ENCODE data around the gene CIB2.

The CIB2 gene

DNA sequence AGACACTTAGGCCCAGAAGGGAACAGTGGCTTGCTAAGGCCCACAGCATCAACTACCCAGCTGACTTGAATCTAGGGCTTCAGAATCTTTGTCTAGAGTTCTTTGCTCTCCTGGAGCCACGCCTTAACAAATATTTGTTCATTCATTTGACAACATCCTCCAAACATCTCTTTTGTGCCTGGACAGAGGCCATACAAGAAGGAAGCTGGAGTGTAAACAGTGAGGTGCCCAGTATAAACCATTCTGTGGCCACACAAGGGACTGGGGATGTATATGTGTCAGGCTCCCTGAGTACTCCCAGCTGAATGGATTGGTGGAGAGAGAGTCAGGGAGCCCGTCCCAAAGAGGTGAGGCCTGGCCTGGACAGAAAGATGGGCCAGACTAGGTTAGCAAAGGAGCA is 3.4 kb downstream of the CIB2 start:
- no peaks in the 10 kb centered on the region for H3K36me3 Mint-ChIP-seq (ENCODE audit: low read depth)
- H3K27ac Mint-ChIP-seq: peak overlapping the region in 2 of 3 experiments; percentile 42 to 60
- H3K4me3 Mint-ChIP-seq: peak overlapping the region; percentile 9 to 53 (median 50)
- peaks cover 5% of the 10 kb centered on the region for H3K4me1 Mint-ChIP-seq
- peaks cover 10% of the 10 kb centered on the region for H3K27me3 Mint-ChIP-seq (ENCODE audit: low read depth)
- TF ChIP-seq, protein P1, sequence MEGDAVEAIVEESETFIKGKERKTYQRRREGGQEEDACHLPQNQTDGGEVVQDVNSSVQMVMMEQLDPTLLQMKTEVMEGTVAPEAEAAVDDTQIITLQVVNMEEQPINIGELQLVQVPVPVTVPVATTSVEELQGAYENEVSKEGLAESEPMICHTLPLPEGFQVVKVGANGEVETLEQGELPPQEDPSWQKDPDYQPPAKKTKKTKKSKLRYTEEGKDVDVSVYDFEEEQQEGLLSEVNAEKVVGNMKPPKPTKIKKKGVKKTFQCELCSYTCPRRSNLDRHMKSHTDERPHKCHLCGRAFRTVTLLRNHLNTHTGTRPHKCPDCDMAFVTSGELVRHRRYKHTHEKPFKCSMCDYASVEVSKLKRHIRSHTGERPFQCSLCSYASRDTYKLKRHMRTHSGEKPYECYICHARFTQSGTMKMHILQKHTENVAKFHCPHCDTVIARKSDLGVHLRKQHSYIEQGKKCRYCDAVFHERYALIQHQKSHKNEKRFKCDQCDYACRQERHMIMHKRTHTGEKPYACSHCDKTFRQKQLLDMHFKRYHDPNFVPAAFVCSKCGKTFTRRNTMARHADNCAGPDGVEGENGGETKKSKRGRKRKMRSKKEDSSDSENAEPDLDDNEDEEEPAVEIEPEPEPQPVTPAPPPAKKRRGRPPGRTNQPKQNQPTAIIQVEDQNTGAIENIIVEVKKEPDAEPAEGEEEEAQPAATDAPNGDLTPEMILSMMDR (IDR thresholded peaks at IDR 0.05; ENCODE audit: unreplicated experiment in 3 of 3): no peak
- H3K9me3 Mint-ChIP-seq: no peaks in the 10 kb centered on the region

DNA sequence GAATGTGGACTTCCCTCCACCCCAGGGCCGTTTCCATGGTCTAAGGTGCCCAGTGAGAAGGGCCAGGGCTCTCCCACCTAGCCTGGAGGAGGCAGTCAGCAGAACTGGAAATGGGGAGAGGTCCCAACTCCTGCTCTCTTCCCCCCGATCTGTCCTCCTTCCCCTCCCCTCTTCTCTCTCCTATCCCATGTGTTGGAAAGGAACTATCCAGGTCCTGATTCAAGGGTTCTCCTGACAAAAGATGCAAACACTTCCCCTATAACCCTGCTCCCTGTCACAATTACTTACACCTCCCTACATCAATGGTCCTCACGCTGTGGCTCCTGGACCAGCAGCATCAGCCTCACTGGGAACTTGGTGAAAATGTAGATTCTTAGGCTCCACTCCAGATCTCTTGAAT is 6.0 kb downstream of the CIB2 start:
- Mint-ChIP-seq H3K9me3 (no peaks in the 10 kb centered on the region), H3K36me3 (ENCODE audit: low read depth) (no peaks in the 10 kb centered on the region), H3K4me3 (no peak overlapping the region), H3K27me3 (ENCODE audit: low read depth) (peaks cover 10% of the 10 kb centered on the region), H3K27ac (no peak overlapping the region), H3K4me1 (no peaks in the 10 kb centered on the region)
- TF ChIP-seq, protein P1 (IDR thresholded peaks at IDR 0.05; ENCODE audit: unreplicated experiment in 3 of 3): no peak

DNA sequence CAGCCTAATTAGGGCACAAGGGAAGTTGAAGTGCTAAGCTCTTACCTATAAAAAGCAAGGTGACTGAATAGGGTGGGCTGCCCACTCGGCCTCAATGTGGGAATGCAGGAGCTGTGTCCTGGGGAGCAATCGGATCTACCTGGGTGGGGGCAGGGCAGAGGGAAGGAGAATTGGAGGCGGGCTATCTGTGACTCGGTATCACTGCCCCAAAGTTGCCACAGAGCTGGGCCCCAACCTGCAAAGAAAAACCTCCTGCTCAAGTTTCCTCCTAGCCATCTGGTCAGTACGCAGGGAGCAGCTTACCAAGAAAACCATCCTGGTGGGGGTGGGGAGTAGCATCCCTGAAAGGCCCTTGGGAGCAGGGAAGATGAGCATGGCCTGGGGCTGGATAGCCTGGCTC is 10.7 kb downstream of the CIB2 start:
- Mint-ChIP-seq H3K4me1 (no peaks in the 10 kb centered on the region), H3K27me3 (ENCODE audit: low read depth) (no peaks in the 10 kb centered on the region), H3K4me3 (no peak overlapping the region), H3K27ac (no peak overlapping the region), H3K9me3 (no peaks in the 10 kb centered on the region), H3K36me3 (ENCODE audit: low read depth) (no peaks in the 10 kb centered on the region)
- TF ChIP-seq, protein P1 (IDR thresholded peaks at IDR 0.05; ENCODE audit: unreplicated experiment in 3 of 3): no peak

DNA sequence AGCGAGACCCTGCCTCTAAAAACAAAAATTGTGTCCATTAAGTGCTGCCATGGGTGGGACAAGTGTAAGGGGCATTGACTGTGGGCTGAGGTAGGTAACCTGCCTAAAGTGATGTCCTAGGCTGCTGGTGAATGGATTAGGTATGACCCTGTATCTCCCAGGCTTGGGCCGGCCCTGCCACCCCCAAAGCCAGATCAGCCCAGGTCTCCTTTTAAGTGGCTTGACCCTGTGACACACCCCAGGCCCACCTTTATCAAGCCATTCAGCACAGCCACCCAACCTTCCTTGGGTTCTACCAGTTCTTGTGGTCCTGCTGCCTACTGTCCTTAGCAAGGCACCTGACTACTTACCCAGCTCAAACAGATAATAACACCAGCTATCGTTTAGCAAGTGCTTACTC is 18.7 kb downstream of the CIB2 start:
- Mint-ChIP-seq H3K4me1 (no peaks in the 10 kb centered on the region), H3K27ac (no peak overlapping the region), H3K36me3 (ENCODE audit: low read depth) (no peaks in the 10 kb centered on the region), H3K4me3 (no peak overlapping the region), H3K27me3 (ENCODE audit: low read depth) (no peaks in the 10 kb centered on the region), H3K9me3 (no peaks in the 10 kb centered on the region)
- TF ChIP-seq, protein P1 (IDR thresholded peaks at IDR 0.05; ENCODE audit: unreplicated experiment in 3 of 3): no peak

DNA sequence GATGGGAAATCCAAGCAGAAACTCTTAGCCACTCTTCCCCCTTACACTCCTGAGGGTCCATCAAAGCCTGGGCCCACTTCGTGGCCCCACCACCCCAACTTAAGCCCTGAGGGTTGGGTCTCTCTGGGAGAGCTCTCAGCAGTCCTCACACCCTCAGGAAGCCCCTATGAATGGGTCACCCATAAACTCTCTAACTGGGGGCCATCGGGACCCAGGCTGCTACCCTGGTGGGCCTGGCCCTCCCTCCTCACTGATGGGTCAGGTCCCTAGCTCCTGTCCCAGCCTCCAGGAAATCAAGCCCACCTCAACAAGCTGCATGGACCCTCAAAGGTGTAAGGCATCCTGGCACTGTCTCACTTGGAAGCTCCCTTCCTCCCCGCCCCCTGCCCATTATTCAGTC is 19.5 kb downstream of the CIB2 start:
- Mint-ChIP-seq H3K4me3 (no peak overlapping the region), H3K27me3 (ENCODE audit: low read depth) (no peaks in the 10 kb centered on the region), H3K36me3 (ENCODE audit: low read depth) (no peaks in the 10 kb centered on the region), H3K9me3 (no peaks in the 10 kb centered on the region), H3K4me1 (no peaks in the 10 kb centered on the region), H3K27ac (no peak overlapping the region)
- TF ChIP-seq, protein P1 (IDR thresholded peaks at IDR 0.05; ENCODE audit: unreplicated experiment in 3 of 3): no peak

DNA sequence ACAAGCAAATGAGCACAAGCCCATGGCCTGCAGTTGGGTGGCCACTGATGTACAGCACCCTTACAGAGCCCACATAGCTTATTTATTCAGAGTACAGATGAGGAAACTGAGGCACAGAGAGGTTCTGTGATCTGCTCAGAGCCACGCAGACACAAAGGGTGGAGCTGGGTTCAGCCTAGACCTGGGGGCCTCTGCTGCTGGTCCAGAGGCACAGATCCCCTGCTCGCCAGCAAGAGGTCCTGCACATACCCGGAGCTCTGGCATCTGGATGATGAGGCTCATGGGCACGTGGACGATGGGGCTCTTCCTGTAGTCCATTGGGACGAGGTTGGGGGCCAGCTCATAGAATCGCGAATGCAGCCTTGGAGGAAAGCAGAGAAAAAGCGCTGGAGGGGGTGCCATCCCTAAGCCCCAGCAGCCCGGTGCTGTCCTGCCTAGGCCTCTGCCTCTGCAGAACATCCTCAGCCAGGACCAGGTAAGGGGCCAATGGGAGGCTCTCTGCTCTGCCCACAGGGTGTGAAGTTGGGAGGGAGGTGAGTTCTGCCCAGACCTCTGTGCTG is 20.2 kb downstream of the CIB2 start:
- no peak overlapping the region for H3K27ac Mint-ChIP-seq

More for the DNA sequence above, 20.2 kb downstream of the CIB2 start:
- H3K36me3 Mint-ChIP-seq (ENCODE audit: low read depth): no peaks in the 10 kb centered on the region
- TF ChIP-seq, protein P1 (IDR thresholded peaks at IDR 0.05; ENCODE audit: unreplicated experiment in 3 of 3): no peak
- no peaks in the 10 kb centered on the region for H3K9me3 Mint-ChIP-seq
- no peaks in the 10 kb centered on the region for H3K4me1 Mint-ChIP-seq
- no peak overlapping the region for H3K4me3 Mint-ChIP-seq
- no peaks in the 10 kb centered on the region for H3K27me3 Mint-ChIP-seq (ENCODE audit: low read depth)

All from nephron (organoid).